SIG-M5 (cell line): ENCODE measurements around the gene C2orf78.

Experiments used
- DNase-seq: peaks from one replicate; lab custom pipeline; 2025; lab: John Stamatoyannopoulos, UW

C2orf78 gene

GRCh38 chr2:73839653-73840411 is 55.8 kb downstream of the C2orf78 start:
- DNase-seq = no peak

GRCh38 chr2:73841912-73842738 is 58.1 kb downstream of the C2orf78 start:
- DNase-seq = no peak

- no peak for DNase-seq
These were observed 58.7 kb downstream of the C2orf78 start for GRCh38 chr2:73842739-73843019.

GRCh38 chr2:73844087-73844486 is 60.1 kb downstream of the C2orf78 start:
- DNase-seq = no peak

GRCh38 chr2:73850009-73850408 is 66.0 kb downstream of the C2orf78 start:
- DNase-seq = no peak

GRCh38 chr2:73851274-73851673 is 67.3 kb downstream of the C2orf78 start:
- no peak for DNase-seq

- no peak for DNase-seq
These were observed 68.0 kb downstream of the C2orf78 start for GRCh38 chr2:73852020-73852419.

GRCh38 chr2:73855526-73855925 is 71.5 kb downstream of the C2orf78 start:
- no peak for DNase-seq

GRCh38 chr2:73856214-73856613 is 72.2 kb downstream of the C2orf78 start:
- DNase-seq = no peak

GRCh38 chr2:73859721-73860586 is 76.0 kb downstream of the C2orf78 start:
- DNase-seq = no peak

GRCh38 chr2:73862987-73863386 is 79.0 kb downstream of the C2orf78 start:
- DNase-seq = no peak
